ENCODE data around the gene COX20.

Gene COX20

GRCh38 chr1:244850099-244850852 is 14.8 kb downstream of the COX20 start:
- DNase-seq (ENCODE audit: low read depth in 2 of 2), result no peak
- TF ChIP-seq CTCF (IDR thresholded peaks at IDR 0.05; ENCODE audit: low read depth, low read length), result no peak
- H3K4me3 ChIP-seq (replicated peaks in 1 of 2; ENCODE audit: low read depth in 2 of 2, low read length in 2 of 2), result no peak overlapping the region

- TF ChIP-seq CTCF (IDR thresholded peaks at IDR 0.05; ENCODE audit: low read depth, low read length), result no peak
- H3K4me3 ChIP-seq (replicated peaks in 1 of 2; ENCODE audit: low read depth in 2 of 2, low read length in 2 of 2), result no peak overlapping the region
- no peak for DNase-seq (ENCODE audit: low read depth in 2 of 2)
Observed at GRCh38 chr1:244850896-244851295, 15.4 kb downstream of the COX20 start.

- no peak for TF ChIP-seq CTCF (IDR thresholded peaks at IDR 0.05; ENCODE audit: low read depth, low read length)
- DNase-seq (ENCODE audit: low read depth in 2 of 2), result no peak
- H3K4me3 ChIP-seq (replicated peaks in 1 of 2; ENCODE audit: low read depth in 2 of 2, low read length in 2 of 2), result no peak overlapping the region
Observed at GRCh38 chr1:244851546-244852231, 16.2 kb downstream of the COX20 start.

GRCh38 chr1:244852694-244853093 is 17.2 kb downstream of the COX20 start:
- no peak for DNase-seq (ENCODE audit: low read depth in 2 of 2)
- TF ChIP-seq CTCF (IDR thresholded peaks at IDR 0.05; ENCODE audit: low read depth, low read length), result no peak
- no peak overlapping the region for H3K4me3 ChIP-seq (replicated peaks in 1 of 2; ENCODE audit: low read depth in 2 of 2, low read length in 2 of 2)

- no peak for DNase-seq (ENCODE audit: low read depth in 2 of 2)
Observed at GRCh38 chr1:244854166-244854565, 18.7 kb downstream of the COX20 start.

GRCh38 chr1:244854865-244855578 is 19.6 kb downstream of the COX20 start:
- H3K4me3 ChIP-seq (replicated peaks in 1 of 2; ENCODE audit: low read depth in 2 of 2, low read length in 2 of 2), result no peak overlapping the region
- TF ChIP-seq CTCF (IDR thresholded peaks at IDR 0.05; ENCODE audit: low read depth, low read length), result no peak
- DNase-seq (ENCODE audit: low read depth in 2 of 2), result no peak

More at GRCh38 chr1:244854166-244854565, 18.7 kb downstream of the COX20 start:
- TF ChIP-seq CTCF (IDR thresholded peaks at IDR 0.05; ENCODE audit: low read depth, low read length), result no peak
- no peak overlapping the region for H3K4me3 ChIP-seq (replicated peaks in 1 of 2; ENCODE audit: low read depth in 2 of 2, low read length in 2 of 2)

All from cardiac fibroblast (primary cell).